Psoas muscle (tissue), 8 donors: ENCODE data around the gene NFS1. TPM values are rescaled to one million over a fixed set of nuclear protein-coding genes. Genes with fewer than 3 reads are reported as not detected.

Experiments
- ATAC-seq, 4 donors: fragments of 200-7000 bp; cut with Tn5 transposase; one replicate each; pipeline ENCODE4 v1.9.1; 2020; ENCODE audit warnings: moderate library complexity in 3 of 4, mild to moderate bottlenecking in 2 of 4
- DNase-seq, 2 donors: peaks; one replicate each; pipeline ENCODE4 v3.0.0-alpha.2; 2020
- H3K27ac ChIP-seq: fragments of 200-600 bp; one replicate; pipeline ENCODE4 v1.8.0; 2022
- H3K27me3 ChIP-seq, 3 donors: fragments of 200-600 bp in 1 of 3; one replicate each; pipeline versions ENCODE4 v1.6.1 to v1.8.0; 2013 to 2022; ENCODE audit warnings: low read length in 2 of 3, mild to moderate bottlenecking in 2 of 3, moderate library complexity in 1 of 3; ENCODE audit not compliant: insufficient read depth in 3 of 3
- H3K36me3 ChIP-seq, 2 donors: fragments of 200-600 bp in 1 of 2; one replicate each; pipeline versions ENCODE4 v1.6.1 to v1.8.0; 2013 to 2022; ENCODE audit warnings: low read depth in 1 of 2, mild to moderate bottlenecking in 1 of 2, moderate library complexity in 1 of 2; ENCODE audit not compliant: insufficient read depth in 1 of 2
- H3K4me1 ChIP-seq: fragments of 200-600 bp; one replicate; pipeline ENCODE4 v1.8.0; 2022
- H3K4me3 ChIP-seq: fragments of 200-600 bp; one replicate; pipeline ENCODE4 v1.8.0; 2022; ENCODE audit warnings: mild to moderate bottlenecking
- H3K9me3 ChIP-seq: fragments of 200-600 bp; one replicate; pipeline ENCODE4 v1.8.0; 2022
- WGBS, 3 donors: extraction: QIAGEN DNeasy Blood & Tissue Kit; methylation state at CpG; one replicate each; pipeline versions ENCODE4 v1.1.6 to v1.1.7; 2013; 5-methylcytosine and 5-hydroxymethylcytosine counted together
- intact Hi-C, 2 donors: fragments of 100-400 bp; cut with DNase I; formaldehyde crosslinking; loops; one replicate each; pipeline versions ENCODE4 v1.11.0 to v1.14.2; 2022
- polyA plus RNA-seq, 3 donors: library from polyadenylated mRNA; stranded (reverse); fragments of 200-250 nt; gene quantifications; one replicate each; pipeline ENCODE4 v1.2.3, GENCODE V29; 2013
- total RNA-seq, 4 donors: library from RNA; stranded (reverse); fragmentation: NEBNext Ultra II Directional in 2 of 4; extraction: Animal tissue kit (Norgen Biotek cat#: 25700) in 2 of 4; gene quantifications; one replicate each; pipeline versions ENCODE4 v1.2.1 to v1.2.4, GENCODE V29; 2021 to 2023
- TF ChIP-seq, protein P1 (sequence below): fragments of 200-600 bp; IDR thresholded peaks from one replicate; pipeline ENCODE4 v1.8.0; 2022; ENCODE audit warnings: antibody characterized with exemption
- donor health status: healthy with polysubstance abuse.
- donor health status: DM: no; HTN: no; CAD: no; lungs with moderate emphysema.
- donor health status: Bipolar disorder and iron deficiency.
- donor health status: healthy.
- donor health status: DM: yes; HTN: yes; CAD: no.
- donor health status: DM: no; HTN: no; CAD: no.
- donor health status: DM: no; HTN: no; CAD: no.
- donor health status: DM: yes; HTN: yes; CAD: no.

NFS1 gene
- total and polyA plus RNA-seq, 7 donors: 19.8 to 45.0 (median 35.2) TPM

DNA sequence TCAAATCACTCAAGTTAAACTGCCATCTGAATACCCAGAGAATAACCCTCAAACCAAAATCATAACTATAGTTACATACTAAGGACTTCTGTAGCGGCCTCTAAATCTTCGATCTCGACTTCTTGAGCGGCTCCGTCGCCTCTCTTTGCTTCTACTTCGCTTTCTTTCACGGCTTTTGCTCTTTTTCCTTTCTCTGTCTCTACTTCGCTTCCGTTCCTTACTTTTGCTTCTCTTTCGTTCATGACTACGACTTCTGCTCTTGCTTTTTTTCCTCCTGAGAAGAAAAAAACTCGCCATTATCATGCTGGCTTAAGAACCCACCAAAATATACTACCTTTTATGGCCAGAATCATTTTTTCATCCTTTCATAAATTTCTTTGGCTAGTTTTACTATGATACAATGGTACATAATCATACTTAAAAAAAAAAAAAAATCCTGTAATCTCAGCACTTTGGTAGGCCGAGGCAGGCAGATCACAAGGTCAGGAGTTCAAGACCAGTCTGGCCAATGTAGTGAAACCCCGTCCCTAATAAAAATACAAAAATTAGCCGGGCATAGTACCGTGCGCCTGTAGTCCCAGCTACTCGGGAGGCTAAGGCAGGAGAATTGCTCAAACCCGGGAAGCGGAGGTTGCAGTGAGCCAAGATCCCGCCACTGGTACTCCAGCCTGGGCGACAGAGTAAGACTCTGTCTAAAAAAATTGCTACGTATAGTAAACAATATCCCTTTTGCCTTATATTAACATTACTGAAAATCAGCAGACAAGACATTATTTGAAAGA, 32.9 kb upstream of the NFS1 start:
- TF ChIP-seq, protein P1, sequence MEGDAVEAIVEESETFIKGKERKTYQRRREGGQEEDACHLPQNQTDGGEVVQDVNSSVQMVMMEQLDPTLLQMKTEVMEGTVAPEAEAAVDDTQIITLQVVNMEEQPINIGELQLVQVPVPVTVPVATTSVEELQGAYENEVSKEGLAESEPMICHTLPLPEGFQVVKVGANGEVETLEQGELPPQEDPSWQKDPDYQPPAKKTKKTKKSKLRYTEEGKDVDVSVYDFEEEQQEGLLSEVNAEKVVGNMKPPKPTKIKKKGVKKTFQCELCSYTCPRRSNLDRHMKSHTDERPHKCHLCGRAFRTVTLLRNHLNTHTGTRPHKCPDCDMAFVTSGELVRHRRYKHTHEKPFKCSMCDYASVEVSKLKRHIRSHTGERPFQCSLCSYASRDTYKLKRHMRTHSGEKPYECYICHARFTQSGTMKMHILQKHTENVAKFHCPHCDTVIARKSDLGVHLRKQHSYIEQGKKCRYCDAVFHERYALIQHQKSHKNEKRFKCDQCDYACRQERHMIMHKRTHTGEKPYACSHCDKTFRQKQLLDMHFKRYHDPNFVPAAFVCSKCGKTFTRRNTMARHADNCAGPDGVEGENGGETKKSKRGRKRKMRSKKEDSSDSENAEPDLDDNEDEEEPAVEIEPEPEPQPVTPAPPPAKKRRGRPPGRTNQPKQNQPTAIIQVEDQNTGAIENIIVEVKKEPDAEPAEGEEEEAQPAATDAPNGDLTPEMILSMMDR: no peak
- Histone ChIP-seq H3K27me3 (no peaks in the 10 kb centered on the region), H3K27ac (peak overlapping the region; percentile 12), H3K4me3 (no peak overlapping the region), H3K36me3 (peaks cover 11 to 100% of the 10 kb centered on the region in 2 donors), H3K4me1 (peaks cover 71% of the 10 kb centered on the region), H3K9me3 (no peaks in the 10 kb centered on the region)
- ATAC-seq (no peak), DNase-seq (no peak)
- intact Hi-C loops: no loop called here
- 85 to 88% (median 86%) methylated on average over 24 of the region's 24 CpGs for WGBS, 3 donors

DNA sequence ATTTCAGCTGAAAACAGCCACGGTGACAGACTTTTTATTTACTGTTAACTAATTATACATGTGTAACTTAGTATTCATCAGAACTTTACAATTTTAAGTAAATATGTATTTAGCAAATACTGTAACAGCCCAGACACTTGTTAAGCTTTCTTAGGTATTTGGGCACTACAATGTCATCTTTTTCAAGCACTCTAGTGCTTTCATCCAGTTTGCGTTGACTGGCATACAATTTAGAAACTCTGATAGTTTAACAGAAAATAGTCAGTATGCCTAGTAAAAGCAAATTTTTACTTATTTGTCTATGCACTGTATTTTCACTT, 32.3 kb upstream of the NFS1 start:
- Histone ChIP-seq H3K36me3 (peaks cover 11 to 100% of the 10 kb centered on the region in 2 donors), H3K27ac (no peak overlapping the region), H3K4me1 (peaks cover 65% of the 10 kb centered on the region), H3K9me3 (no peaks in the 10 kb centered on the region), H3K4me3 (peak overlapping the region; percentile 8), H3K27me3 (no peaks in the 10 kb centered on the region)
- WGBS, 3 donors: 53 to 63% (median 56%) methylated on average over 2 of the region's 2 CpGs
- intact Hi-C loops: no loop called here
- TF ChIP-seq, protein P1: no peak
- no peak for DNase-seq
- no peak for ATAC-seq

DNA sequence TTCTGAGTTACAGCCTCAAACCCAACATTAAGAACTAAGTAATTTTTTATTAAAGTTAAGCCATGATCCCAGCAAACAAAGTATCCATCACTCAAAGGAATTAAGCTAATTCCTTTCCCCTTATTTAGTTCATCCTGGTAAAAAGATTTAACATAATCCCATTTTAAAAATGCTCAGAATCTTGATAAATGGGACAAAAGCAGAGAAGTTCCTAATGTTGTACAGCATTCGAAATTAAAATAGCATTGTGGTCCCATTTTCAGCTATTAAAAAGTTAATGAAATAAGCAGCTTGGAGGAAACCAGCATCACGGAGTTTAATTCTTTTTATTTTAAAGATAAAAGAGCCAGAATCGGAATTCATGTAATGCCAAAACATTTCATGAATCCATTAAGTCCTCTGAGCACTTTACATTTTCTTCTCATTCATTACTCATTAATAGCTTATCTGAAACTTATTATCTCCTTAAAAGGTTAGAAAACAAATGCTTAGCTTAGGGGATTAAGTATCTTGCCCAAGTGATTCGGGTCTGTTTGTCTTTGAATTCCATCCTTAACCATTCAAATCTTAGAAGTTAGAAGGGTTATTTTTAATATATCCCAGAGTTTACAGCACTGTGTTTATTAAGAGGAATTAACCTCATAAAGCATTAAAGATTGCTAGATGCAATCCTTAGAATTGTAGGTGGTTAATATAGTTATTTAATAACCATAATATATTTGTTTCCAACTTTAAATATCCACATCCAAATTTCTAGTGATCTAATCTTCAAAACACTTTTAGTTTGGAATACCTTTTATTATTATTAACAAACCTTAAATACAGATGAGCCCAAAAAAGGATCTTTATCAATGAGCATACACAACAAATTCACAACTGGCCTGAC, 31.7 kb upstream of the NFS1 start:
- intact Hi-C loops: no loop called here
- peaks cover 59% of the 10 kb centered on the region for H3K4me1 ChIP-seq
- H3K27me3 ChIP-seq: no peaks in the 10 kb centered on the region
- WGBS, 3 donors: 43 to 59% (median 44%) methylated on average over 4 of the region's 4 CpGs
- DNase-seq (no peak), ATAC-seq (no peak)
- H3K36me3 ChIP-seq: peaks cover 11 to 100% of the 10 kb centered on the region in 2 donors
- TF ChIP-seq, protein P1: no peak
- H3K9me3 ChIP-seq: no peaks in the 10 kb centered on the region
- peak overlapping the region; percentile 5 for H3K27ac ChIP-seq
- peak overlapping the region; percentile 8 for H3K4me3 ChIP-seq

DNA sequence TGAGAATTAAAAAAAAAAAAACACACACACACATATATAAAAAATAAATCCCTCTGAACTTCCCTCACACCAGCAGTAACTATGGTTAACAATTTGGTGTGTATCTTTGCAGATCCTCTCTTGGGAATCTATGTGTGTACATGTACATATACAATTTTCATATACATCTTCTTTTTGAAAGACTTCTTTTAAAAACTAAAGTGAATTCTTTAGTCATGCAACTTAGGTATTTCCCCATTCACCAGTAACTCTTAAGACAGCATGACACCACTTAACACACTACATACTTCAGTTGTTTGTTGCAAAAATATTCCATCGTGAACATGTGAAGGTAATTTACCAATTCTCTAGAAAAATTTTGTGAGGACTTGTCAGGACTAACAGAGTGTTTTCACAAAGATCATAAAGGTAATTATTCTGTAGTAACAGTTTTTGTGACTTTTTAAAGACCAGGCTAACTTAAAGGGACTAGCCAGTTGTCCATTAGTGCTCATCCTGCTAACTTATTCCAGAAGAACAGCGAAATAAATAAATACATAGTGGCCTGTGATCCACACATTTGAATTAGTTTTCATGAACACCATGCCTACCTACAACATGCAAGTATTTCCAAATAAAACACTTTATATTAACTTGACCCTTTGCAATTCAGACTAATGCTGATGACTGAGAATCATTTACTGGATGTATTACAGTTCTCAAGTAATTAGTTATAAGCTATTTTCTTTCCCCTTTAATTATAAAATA, 30.9 kb upstream of the NFS1 start:
- TF ChIP-seq, protein P1: no peak
- Histone ChIP-seq H3K27ac (no peak overlapping the region), H3K36me3 (peaks cover 16 to 100% of the 10 kb centered on the region in 2 donors), H3K4me3 (no peak overlapping the region), H3K9me3 (no peaks in the 10 kb centered on the region), H3K27me3 (no peaks in the 10 kb centered on the region), H3K4me1 (peaks cover 54% of the 10 kb centered on the region)
- WGBS, 3 donors: 68 to 93% (median 75%) methylated on average over 2 of the region's 2 CpGs
- ATAC-seq: no peak
- no peak for DNase-seq
- intact Hi-C loops: no loop called here
